GM19324 (cell line): ENCODE results near the gene ULK3.
"Not testable (repeated sequence)": the region's sequence is repeated elsewhere in the genome, so short reads cannot be mapped to it uniquely, and the experiment has no call there.

Source experiments
- ATAC-seq: cut with Tn5 transposase; IDR thresholded peaks from one replicate; pipeline ENCODE4 v1.9.1; 2021; ENCODE audit warnings: mild to moderate bottlenecking, moderate library complexity; ENCODE audit not compliant: unreplicated experiment, low FRiP score

Gene ULK3, protein sequence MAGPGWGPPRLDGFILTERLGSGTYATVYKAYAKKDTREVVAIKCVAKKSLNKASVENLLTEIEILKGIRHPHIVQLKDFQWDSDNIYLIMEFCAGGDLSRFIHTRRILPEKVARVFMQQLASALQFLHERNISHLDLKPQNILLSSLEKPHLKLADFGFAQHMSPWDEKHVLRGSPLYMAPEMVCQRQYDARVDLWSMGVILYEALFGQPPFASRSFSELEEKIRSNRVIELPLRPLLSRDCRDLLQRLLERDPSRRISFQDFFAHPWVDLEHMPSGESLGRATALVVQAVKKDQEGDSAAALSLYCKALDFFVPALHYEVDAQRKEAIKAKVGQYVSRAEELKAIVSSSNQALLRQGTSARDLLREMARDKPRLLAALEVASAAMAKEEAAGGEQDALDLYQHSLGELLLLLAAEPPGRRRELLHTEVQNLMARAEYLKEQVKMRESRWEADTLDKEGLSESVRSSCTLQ

DNA sequence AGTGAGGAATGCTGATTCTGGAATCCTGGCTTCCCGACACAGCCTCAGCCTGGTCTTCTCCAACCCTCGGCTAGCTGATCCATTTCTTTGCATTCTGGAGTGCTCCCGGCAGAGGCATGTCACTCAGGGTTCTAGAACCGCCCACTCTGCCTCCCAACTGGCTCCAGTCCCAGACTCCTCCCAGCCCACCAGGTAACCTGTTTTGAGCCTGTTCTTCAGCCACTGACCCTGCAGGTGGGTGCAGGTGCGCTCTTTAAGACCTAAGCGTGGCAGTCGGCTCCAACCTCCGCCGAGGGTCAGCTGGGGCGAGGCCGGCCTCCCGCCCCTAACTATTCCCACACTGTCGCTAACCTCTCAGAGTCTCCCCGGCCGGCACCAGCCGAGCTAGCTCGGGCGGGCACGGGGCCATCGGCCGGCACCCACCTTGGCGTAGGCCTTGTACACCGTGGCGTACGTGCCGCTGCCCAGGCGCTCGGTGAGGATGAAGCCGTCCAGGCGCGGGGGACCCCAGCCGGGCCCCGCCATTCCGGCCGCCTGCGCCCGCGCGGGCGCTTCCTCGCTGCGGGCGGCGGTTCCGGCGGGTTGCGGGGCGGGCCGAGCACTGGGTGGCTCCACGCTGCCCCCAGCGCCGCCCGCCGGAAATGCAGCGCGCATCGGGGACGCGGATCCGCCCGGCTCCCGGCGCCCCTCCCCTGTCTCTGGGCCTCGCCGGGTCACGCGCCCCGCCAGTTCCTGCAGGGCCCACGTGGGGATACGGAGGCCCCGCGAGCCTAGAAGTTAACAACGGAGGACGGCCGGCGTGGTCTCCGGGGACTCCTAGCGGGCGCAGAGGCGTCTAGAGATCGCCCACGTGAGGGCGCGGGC lies at the start of gene ULK3:
ULK3 (minus strand) TSS at position 576 of the 864 bp plus-strand sequence; CDS start at position 525, 51 bp downstream.
- peak; percentile 86 for ATAC-seq

DNA sequence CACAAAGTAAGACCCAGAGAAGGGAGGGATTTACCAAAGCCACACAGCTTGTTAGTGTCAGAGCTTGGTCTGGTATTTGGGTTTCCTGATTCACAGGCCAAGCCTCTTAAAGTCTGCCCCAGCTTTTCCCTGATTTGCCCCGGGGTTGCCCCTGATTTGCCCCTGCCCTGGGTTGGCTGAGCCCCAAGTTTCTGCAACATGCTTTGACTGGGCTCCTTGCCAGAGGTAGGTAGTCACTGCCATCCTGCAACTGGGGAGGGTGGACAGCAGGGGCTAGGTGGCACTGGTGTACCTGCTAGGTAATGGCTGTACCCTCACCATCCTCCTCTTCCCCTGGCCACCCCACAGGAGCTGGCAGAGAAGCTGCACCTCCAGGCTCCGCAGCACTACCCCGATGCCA lies 49.4 kb upstream of the ULK3 start:
- ATAC-seq, result no peak

GRCh38 chr15:74891469-74891868 lies 48.5 kb upstream of the ULK3 start:
- no peak for ATAC-seq

DNA sequence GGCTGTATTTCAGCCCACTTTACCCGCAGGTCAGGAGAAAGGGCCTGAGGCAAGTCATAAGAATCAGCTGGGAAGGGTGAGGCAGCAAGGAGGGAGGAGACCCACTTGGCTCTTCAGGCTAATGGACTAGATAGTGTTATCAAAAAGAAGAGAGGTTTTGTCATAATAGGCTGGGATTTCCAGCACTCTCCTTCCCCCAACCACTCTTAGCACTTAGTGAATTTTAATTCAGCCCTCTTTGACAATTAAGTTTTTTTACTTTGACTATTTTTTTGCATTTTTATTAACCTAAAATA lies 47.7 kb upstream of the ULK3 start:
- no peak for ATAC-seq

- peak; percentile 80 for ATAC-seq
Measured at GRCh38 chr15:74889883-74890664, 47.1 kb upstream of the ULK3 start, which contains the start of gene MPI. TSS of gene MPI (plus strand) at chr15:74890042. CDS start at chr15:74890074, 32 bp downstream.

GRCh38 chr15:74889390-74889882 lies 46.5 kb upstream of the ULK3 start:
- peak; percentile 25 for ATAC-seq

DNA sequence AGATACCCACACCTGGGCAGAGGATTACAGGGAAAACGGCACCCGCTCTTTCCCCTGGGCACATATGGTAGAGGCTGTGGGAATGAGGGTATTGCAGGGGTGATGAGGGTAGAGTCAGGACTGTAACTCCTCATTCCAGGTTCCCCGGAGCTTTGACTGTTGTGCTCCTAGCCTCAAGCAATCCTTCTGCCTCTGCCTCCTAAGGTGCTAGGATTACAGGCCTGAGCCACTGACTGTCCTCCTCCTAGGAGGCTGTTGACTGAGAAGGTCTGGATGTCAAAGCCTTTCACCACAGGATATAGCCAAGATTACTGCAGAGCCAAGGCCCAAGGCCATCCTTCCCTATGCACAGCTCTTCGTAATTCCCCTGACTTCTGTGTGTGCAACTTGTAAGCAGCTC lies 45.8 kb upstream of the ULK3 start:
- ATAC-seq, result no peak

GRCh38 chr15:74887537-74888193 lies 44.7 kb upstream of the ULK3 start:
- not testable (repeated sequence) for ATAC-seq

- no peak for ATAC-seq
Measured at GRCh38 chr15:74885461-74885860, 42.5 kb upstream of the ULK3 start.

GRCh38 chr15:74884428-74885223 lies 41.7 kb upstream of the ULK3 start:
- no peak for ATAC-seq

GRCh38 chr15:74882528-74882927 lies 39.6 kb upstream of the ULK3 start:
- no peak for ATAC-seq

- ATAC-seq, result no peak
Measured at GRCh38 chr15:74878273-74878672, 35.3 kb upstream of the ULK3 start.

GRCh38 chr15:74873756-74874424 lies 30.9 kb upstream of the ULK3 start:
- ATAC-seq, result peak; percentile 5

- ATAC-seq, result peak; percentile 87
Measured at GRCh38 chr15:74873036-74873755, 30.2 kb upstream of the ULK3 start, which contains the start of gene SCAMP2. TSS of gene SCAMP2 (minus strand) at chr15:74873365. CDS start at chr15:74873255, 110 bp downstream.

DNA sequence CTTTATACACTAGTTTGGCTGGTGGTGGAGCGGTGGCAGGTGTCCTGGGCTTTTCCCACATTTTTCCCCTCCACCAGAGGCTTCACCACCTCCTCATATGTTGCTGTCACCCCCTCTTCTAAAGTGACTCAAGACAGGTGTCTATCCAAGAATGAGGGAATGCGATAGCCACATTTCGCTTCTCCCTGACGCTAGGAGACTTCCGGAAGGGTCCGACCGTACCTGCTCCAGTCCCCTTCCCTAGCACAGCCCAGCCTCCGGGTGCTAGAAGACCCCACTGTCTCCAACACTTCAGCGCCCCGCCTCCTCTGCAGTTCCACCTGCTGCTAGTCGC lies 29.7 kb upstream of the ULK3 start:
- ATAC-seq, result no peak

DNA sequence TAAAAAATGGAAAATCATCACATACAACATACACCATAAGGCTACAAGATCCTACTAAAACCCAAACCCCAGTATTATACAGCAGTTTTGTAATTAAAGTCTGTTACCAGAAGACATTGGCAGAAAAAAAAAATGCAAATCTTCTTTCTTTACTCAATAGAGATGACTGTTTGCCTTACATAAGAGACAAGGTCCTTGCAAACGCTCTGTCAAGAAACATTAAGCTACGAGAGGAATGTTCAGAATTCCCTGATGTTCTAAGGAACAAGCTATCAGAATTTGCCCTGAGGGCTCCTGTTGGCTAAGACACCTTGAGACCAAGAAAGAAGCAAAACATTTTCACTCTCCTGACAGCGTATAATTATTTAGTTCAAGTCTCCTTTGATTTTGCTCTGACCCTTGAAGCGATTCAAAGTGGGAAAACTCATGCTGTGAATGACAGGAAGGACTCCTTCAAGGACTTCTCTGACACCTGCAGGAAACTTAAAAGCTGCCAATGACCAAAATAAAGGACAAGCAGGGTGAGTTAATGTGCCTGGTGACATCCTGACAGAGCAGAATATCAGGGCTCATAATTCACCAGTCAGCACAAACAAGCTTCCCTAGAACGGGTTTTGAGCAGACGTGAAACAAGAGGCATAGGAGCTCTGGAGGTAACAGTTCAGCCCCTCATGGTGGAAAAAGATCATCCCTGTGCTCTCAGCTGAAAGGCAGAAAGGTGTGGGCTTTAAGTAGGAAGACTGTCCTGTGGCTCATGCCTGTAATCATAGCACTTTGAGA lies 27.7 kb upstream of the ULK3 start:
- ATAC-seq, result no peak

DNA sequence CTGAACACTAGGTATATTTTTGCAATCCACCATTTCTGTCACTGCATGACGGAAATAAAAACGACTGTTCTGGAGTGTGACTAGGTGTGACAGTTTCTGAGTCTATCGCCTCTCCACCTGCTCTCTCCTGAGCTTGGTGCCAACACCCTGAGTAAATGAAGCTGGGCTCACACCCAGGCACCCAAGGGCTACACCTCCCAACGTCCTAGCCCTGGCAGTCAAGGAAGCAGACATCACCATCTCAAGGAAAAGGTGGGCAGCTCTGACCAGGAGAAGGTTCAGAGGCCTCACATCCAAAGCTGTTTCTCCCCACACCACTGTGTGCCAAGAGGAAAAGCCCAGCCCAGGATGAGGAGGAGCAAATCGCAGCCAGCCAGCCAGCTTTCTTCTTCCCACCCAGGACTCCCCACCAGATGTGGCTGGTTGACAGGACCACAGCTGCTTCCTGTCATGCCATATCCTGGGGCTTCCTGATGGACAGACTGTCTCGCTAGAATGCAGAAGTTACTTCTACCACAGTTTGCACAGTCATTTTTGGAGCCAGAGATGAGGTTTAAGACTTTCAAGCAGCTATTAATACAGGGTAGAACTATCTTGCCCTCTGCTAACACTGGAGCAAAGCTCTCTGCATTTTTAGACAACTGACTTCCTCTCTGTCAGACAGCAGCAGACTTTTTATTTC lies 26.9 kb upstream of the ULK3 start:
- ATAC-seq, result no peak
